Bronchial epithelial cell (primary cell): Measurements from ENCODE around the gene IBA57. TPM values are rescaled to one million over a fixed set of nuclear protein-coding genes. Genes with fewer than 3 reads are reported as not detected.
"Not testable (repeated sequence)": the region's sequence is repeated elsewhere in the genome, so short reads cannot be mapped to it uniquely, and the experiment has no call there.

Source experiments
- DNase-seq: peaks from one replicate; pipeline ENCODE4 v3.0.0-alpha.2; 2010; ENCODE audit warnings: low read depth
- FAIRE-seq: peaks from 2 replicates; lab custom pipeline; 2011; peaks lifted over from hg19 to GRCh38; lab: Jason Lieb, UNC
- H3K27me3 ChIP-seq: 2 replicates; pipeline ENCODE4 v1.5.1; 2011; ENCODE audit warnings: low read length; ENCODE audit not compliant: control insufficient read depth, insufficient read depth
- H3K36me3 ChIP-seq: 2 replicates; pipeline ENCODE4 v1.5.1; 2011; ENCODE audit warnings: low read length; ENCODE audit not compliant: control insufficient read depth, insufficient read depth
- H3K4me3 ChIP-seq: 2 replicates; pipeline ENCODE4 v1.5.1; 2011; ENCODE audit warnings: mild to moderate bottlenecking, low read depth, low read length, control low read depth
- CTCF ChIP-seq: IDR thresholded peaks from 2 replicates; pipeline ENCODE4 v1.5.1; 2011; ENCODE audit warnings: mild to moderate bottlenecking, moderate library complexity, low read length, control low read depth, inconsistent platforms; ENCODE audit not compliant: insufficient read depth, severe bottlenecking
- total RNA-seq: library from RNA; depleted of rRNA; stranded (reverse); fragments of >200 nt; gene quantifications from 2 replicates; pipeline ENCODE4 v1.2.1, GENCODE V29; 2014

Gene IBA57
- total RNA-seq, 1 donor from 2014 or later = 2.6 TPM

- no peak for DNase-seq
- Histone ChIP-seq H3K36me3 (no peaks in the 10 kb centered on the region), H3K27me3 (no peaks in the 10 kb centered on the region), H3K4me3 (no peak overlapping the region)
- TF ChIP-seq CTCF = no peak
- no peak for FAIRE-seq
These were observed 18.5 kb downstream of the IBA57 start for GRCh38 chr1:228184152-228184551.

- TF ChIP-seq CTCF = no peak
- Histone ChIP-seq H3K36me3 (no peaks in the 10 kb centered on the region), H3K4me3 (no peak overlapping the region), H3K27me3 (no peaks in the 10 kb centered on the region)
- DNase-seq = no peak
- FAIRE-seq = no peak
These were observed 20.0 kb downstream of the IBA57 start for GRCh38 chr1:228185641-228185965.

GRCh38 chr1:228188249-228188648, 22.6 kb downstream of the IBA57 start:
- H3K4me3 ChIP-seq, FAIRE-seq, H3K27me3 ChIP-seq, DNase-seq, H3K36me3 ChIP-seq: not testable (repeated sequence)

- Histone ChIP-seq H3K4me3 (no peak overlapping the region), H3K27me3 (no peaks in the 10 kb centered on the region), H3K36me3 (no peaks in the 10 kb centered on the region)
- FAIRE-seq (no peak), DNase-seq (no peak)
- TF ChIP-seq CTCF = no peak
These were observed 24.6 kb downstream of the IBA57 start for GRCh38 chr1:228190182-228190581.

GRCh38 chr1:228190778-228191177, 25.2 kb downstream of the IBA57 start:
- Histone ChIP-seq H3K4me3 (no peak overlapping the region), H3K36me3 (no peaks in the 10 kb centered on the region), H3K27me3 (no peaks in the 10 kb centered on the region)
- FAIRE-seq (no peak), DNase-seq (no peak)
- no peak for TF ChIP-seq CTCF

GRCh38 chr1:228194436-228194835, 28.8 kb downstream of the IBA57 start:
- TF ChIP-seq CTCF = no peak
- FAIRE-seq = no peak
- no peaks in the 10 kb centered on the region for H3K27me3 ChIP-seq
- H3K36me3 ChIP-seq = no peaks in the 10 kb centered on the region
- no peak for DNase-seq
- no peak overlapping the region for H3K4me3 ChIP-seq
